ENCODE measurements around the gene NPAS2.

NPAS2 gene

DNA sequence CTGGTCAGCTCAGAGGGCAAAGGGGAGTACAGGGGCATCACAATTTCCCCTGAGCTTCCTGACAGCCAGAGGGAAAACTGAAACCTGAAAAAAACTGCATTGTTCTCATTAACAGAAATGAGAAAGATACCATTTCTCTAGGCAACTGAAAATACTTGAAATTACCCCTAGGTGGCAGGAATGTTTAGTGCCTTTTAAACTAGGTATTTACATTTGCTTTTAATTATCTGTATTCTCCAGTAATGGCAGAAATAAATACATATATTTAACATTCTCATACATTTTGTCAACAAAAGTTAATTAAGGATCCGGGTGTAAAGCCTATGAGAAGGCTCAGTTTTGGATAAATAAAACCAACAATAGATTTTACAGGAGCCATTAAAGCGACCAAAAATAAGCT is 216.6 kb downstream of the NPAS2 start:
- H3K4me1 ChIP-seq (ENCODE audit: control insufficient read depth, insufficient read depth, low read length, poor library complexity, severe bottlenecking): no peaks in the 10 kb centered on the region
- 92 to 100% methylated on average over 1 to 2 of the region's 2 CpGs for WGBS, 2 experiments (ENCODE audit: insufficient coverage in 2 of 2)

DNA sequence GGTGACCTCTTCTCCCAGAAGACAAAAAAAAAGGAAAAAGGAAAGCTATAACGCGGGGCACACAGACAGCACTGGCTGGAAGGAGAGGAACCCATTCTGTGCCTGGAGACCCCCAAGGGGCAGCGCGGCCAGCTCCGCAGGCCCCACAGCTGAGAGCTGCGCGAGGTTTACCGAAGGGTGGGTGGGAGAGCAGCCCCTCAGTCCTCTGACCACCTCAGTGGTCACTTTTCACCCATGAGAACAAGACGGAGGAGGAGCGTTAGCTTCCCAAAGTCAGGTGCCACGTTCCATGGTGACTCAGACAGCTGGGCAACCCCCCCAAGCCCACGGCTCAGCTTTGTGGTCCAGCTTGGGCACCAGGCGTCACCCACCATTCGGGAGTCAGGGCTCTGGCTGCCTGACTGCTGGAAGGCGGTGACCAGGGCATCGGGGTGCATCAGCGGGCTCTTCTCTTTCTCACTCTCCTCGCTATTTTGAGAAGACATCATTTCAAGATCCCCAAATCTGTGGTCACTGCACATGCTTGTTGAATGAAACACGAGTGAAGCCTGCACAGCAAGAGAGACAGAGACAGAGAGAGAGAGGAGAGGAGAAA is 217.3 kb downstream of the NPAS2 start:
- Histone ChIP-seq H3K4me3 (ENCODE audit: extremely low read depth, insufficient read depth, low read length, poor library complexity, severe bottlenecking) (no peak overlapping the region), H3K4me1 (ENCODE audit: control insufficient read depth, insufficient read depth, low read length, poor library complexity, severe bottlenecking) (no peaks in the 10 kb centered on the region), H3K9me3 (ENCODE audit: control insufficient read depth, low read length) (no peaks in the 10 kb centered on the region), H3K36me3 (ENCODE audit: control insufficient read depth, insufficient read depth, low read length) (no peaks in the 10 kb centered on the region), H3K27ac (ENCODE audit: low read depth, low read length, severe bottlenecking) (no peak overlapping the region)
- 92 to 93% methylated on average over 14 to 17 of the region's 19 CpGs for WGBS, 2 experiments (ENCODE audit: insufficient coverage in 2 of 2)

More for the DNA sequence above, 216.6 kb downstream of the NPAS2 start:
- Histone ChIP-seq H3K27ac (ENCODE audit: low read depth, low read length, severe bottlenecking) (no peak overlapping the region), H3K4me3 (ENCODE audit: extremely low read depth, insufficient read depth, low read length, poor library complexity, severe bottlenecking) (no peak overlapping the region), H3K9me3 (ENCODE audit: control insufficient read depth, low read length) (no peaks in the 10 kb centered on the region), H3K36me3 (ENCODE audit: control insufficient read depth, insufficient read depth, low read length) (no peaks in the 10 kb centered on the region)

DNA sequence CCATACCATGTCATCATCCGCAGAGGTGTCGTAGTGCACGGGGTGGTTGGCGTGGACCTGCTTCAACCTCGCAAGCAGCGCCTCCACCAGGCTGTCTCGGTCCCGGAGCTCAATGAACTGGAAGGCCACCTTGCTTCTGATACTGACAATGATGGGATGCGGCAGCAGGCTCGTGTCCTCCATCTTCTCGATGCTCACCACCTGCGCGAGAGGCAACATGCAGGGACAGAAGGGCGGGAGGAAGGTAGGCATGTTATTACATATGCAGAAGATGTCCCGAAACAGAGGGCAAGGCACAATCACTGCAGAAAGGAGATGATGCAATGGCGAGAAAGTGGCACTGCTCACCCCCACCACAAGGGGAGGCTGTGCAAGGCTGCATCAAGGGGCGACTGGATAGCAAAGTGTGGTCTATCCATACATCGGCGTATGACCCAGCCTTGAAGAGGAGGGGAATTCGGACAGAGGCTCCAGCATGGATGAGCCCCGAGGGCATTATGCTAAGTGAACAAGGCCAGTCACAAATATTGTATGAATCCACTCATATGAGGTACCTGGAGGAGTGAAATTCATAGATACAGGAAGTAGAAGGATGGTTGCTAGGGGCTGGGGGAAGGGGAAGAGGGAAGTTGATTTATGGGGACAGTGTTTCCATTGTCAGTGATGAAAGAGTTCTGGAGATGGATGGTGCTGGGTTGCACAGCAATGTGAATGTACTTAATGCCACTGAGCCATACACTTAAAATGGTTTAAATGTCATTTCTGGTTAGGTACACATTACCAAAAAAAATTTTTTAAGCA is 218.7 kb downstream of the NPAS2 start:
- Histone ChIP-seq H3K9me3 (ENCODE audit: control insufficient read depth, low read length) (no peaks in the 10 kb centered on the region), H3K4me1 (ENCODE audit: control insufficient read depth, insufficient read depth, low read length, poor library complexity, severe bottlenecking) (no peaks in the 10 kb centered on the region), H3K27ac (ENCODE audit: low read depth, low read length, severe bottlenecking) (no peak overlapping the region), H3K4me3 (ENCODE audit: extremely low read depth, insufficient read depth, low read length, poor library complexity, severe bottlenecking) (no peak overlapping the region), H3K36me3 (ENCODE audit: control insufficient read depth, insufficient read depth, low read length) (no peaks in the 10 kb centered on the region)
- WGBS, 2 experiments (ENCODE audit: insufficient coverage in 2 of 2): 90 to 95% methylated on average over 18 to 21 of the region's 21 CpGs

DNA sequence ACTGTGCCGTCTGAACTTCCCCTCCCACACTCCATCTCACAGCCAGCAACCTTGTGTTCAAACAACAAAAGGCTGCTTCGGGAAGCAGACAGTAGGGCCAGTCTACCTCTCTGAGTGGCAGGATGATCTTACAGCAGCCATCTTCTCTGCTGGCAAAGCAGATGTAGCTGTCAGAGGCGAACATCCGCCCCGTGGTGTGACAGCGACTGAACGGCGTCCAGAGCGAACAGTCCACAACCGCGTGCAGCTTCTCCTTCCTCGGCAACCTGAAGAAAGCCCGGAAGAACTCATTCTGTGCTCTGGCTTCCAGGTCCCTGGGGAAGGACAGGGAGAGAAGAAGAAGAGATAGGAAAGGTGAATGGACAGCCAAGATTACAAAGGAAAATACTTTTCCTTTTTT is 220.1 kb downstream of the NPAS2 start:
- 87 to 92% methylated on average over 13 of the region's 13 CpGs for WGBS, 2 experiments (ENCODE audit: insufficient coverage in 2 of 2)
- Histone ChIP-seq H3K4me3 (ENCODE audit: extremely low read depth, insufficient read depth, low read length, poor library complexity, severe bottlenecking) (no peak overlapping the region), H3K27ac (ENCODE audit: low read depth, low read length, severe bottlenecking) (no peak overlapping the region)

DNA sequence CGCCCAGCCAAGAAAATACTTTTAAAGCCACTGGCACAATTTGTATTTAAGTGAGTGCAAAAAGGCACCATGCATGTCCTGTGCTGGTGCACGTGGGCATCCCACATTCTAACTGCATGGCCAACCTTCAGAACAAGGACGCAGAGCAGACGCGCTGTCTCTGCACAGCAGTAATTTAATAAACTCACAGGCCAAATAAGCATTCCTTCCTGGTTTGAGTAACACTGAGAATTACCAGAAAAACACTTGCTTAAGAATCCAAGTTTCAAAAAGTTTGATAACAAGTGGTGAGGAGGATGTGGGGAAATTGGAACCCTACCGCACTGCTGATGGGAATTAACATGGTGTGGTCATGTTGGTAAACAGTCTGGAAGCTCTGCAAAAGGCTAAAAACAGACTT is 220.8 kb downstream of the NPAS2 start:
- Histone ChIP-seq H3K4me1 (ENCODE audit: control insufficient read depth, insufficient read depth, low read length, poor library complexity, severe bottlenecking) (no peaks in the 10 kb centered on the region), H3K9me3 (ENCODE audit: control insufficient read depth, low read length) (no peaks in the 10 kb centered on the region), H3K4me3 (ENCODE audit: extremely low read depth, insufficient read depth, low read length, poor library complexity, severe bottlenecking) (no peak overlapping the region), H3K27ac (ENCODE audit: low read depth, low read length, severe bottlenecking) (no peak overlapping the region), H3K36me3 (ENCODE audit: control insufficient read depth, insufficient read depth, low read length) (no peaks in the 10 kb centered on the region)
- WGBS, 2 experiments (ENCODE audit: insufficient coverage in 2 of 2): 97 to 100% methylated on average over 3 to 5 of the region's 6 CpGs

More for the DNA sequence above, 220.1 kb downstream of the NPAS2 start:
- Histone ChIP-seq H3K36me3 (ENCODE audit: control insufficient read depth, insufficient read depth, low read length) (no peaks in the 10 kb centered on the region), H3K4me1 (ENCODE audit: control insufficient read depth, insufficient read depth, low read length, poor library complexity, severe bottlenecking) (no peaks in the 10 kb centered on the region), H3K9me3 (ENCODE audit: control insufficient read depth, low read length) (no peaks in the 10 kb centered on the region)

DNA sequence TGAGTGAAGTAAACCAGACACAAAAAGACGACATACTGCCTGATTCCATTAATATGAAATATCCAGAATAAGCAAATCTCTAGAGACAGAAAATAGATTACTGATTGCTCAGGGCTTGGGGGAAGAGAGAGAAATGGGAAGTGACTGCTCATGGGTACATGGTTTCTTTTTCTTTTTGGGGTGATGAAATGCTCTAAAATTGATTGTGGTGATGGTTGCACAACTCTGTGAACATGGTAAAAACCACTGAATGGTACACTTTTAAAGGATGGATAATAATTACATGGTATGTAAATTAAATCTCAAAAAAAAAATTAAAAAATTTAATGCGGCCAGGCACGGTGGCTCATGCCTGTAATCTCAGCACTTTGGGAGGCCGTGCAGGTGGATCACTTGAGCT is 221.5 kb downstream of the NPAS2 start:
- H3K27ac ChIP-seq (ENCODE audit: low read depth, low read length, severe bottlenecking): no peak overlapping the region
- no peaks in the 10 kb centered on the region for H3K4me1 ChIP-seq (ENCODE audit: control insufficient read depth, insufficient read depth, low read length, poor library complexity, severe bottlenecking)
- WGBS, 2 experiments (ENCODE audit: insufficient coverage in 2 of 2): 80 to 91% methylated on average over 2 to 3 of the region's 4 CpGs
- no peaks in the 10 kb centered on the region for H3K36me3 ChIP-seq (ENCODE audit: control insufficient read depth, insufficient read depth, low read length)
- no peak overlapping the region for H3K4me3 ChIP-seq (ENCODE audit: extremely low read depth, insufficient read depth, low read length, poor library complexity, severe bottlenecking)
- no peaks in the 10 kb centered on the region for H3K9me3 ChIP-seq (ENCODE audit: control insufficient read depth, low read length)

DNA sequence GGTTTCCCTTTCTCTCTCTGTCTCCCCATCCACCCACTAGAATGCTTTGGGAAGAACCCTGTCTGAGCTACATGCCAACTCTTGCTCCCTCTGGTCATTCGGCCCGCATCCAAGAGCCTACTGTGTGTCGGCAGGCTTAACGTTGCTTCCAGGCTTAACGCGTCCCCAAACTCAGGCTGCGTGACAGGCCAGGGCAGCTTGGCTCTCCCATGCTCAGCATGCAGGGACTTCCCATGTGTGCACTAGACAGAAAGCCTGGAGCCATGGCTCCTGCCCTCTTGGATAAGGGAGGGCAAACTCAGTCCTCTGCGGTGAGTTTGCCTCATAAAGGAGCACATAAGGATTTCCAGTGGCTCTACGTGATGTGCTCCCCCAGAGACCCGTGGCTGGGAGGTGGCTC is 225.4 kb downstream of the NPAS2 start:
- 98 to 100% methylated on average over 10 of the region's 10 CpGs for WGBS, 2 experiments (ENCODE audit: insufficient coverage in 2 of 2)
- Histone ChIP-seq H3K4me3 (ENCODE audit: extremely low read depth, insufficient read depth, low read length, poor library complexity, severe bottlenecking) (no peak overlapping the region), H3K36me3 (ENCODE audit: control insufficient read depth, insufficient read depth, low read length) (peaks cover 2% of the 10 kb centered on the region), H3K4me1 (ENCODE audit: control insufficient read depth, insufficient read depth, low read length, poor library complexity, severe bottlenecking) (no peaks in the 10 kb centered on the region), H3K9me3 (ENCODE audit: control insufficient read depth, low read length) (no peaks in the 10 kb centered on the region), H3K27ac (ENCODE audit: low read depth, low read length, severe bottlenecking) (no peak overlapping the region)
